Vagina (tissue), 2 donors: ENCODE measurements around the gene TMTC1.

Experiments
- CTCF ChIP-seq, 3 experiments: fragments of 450-650 bp in 2 of 3; fragments of 200-600 bp in 1 of 3; sonication (generic) in 1 of 3; IDR thresholded peaks; one replicate each; pipeline ENCODE4 v1.5.1; 2017 to 2019; ENCODE audit warnings: antibody characterized with exemption in 3 of 3, mild to moderate bottlenecking in 2 of 3, moderate library complexity in 2 of 3
- POLR2A ChIP-seq, 2 donors: fragments of 450-650 bp; IDR thresholded peaks; one replicate each; pipeline ENCODE4 v1.6.1; 2017; ENCODE audit warnings: antibody characterized with exemption in 2 of 2, mild to moderate bottlenecking in 2 of 2, moderate library complexity in 2 of 2

- TF ChIP-seq POLR2A (IDR thresholded peaks at IDR 0.05) (no peak), CTCF (IDR thresholded peaks at IDR 0.05) (no peak)
Observed at GRCh38 chr12:29582146-29582545, 201.6 kb downstream of the TMTC1 start.
